T-helper 9 cell (primary cell): Measurements from ENCODE around the gene HINT3.
"Not testable (repeated sequence)": the region's sequence is repeated elsewhere in the genome, so short reads cannot be mapped to it uniquely, and the experiment has no call there.

Experiments
- DNase-seq: peaks from one replicate; pipeline ENCODE4 v3.0.0-alpha.2; 2020

HINT3 gene

DNA sequence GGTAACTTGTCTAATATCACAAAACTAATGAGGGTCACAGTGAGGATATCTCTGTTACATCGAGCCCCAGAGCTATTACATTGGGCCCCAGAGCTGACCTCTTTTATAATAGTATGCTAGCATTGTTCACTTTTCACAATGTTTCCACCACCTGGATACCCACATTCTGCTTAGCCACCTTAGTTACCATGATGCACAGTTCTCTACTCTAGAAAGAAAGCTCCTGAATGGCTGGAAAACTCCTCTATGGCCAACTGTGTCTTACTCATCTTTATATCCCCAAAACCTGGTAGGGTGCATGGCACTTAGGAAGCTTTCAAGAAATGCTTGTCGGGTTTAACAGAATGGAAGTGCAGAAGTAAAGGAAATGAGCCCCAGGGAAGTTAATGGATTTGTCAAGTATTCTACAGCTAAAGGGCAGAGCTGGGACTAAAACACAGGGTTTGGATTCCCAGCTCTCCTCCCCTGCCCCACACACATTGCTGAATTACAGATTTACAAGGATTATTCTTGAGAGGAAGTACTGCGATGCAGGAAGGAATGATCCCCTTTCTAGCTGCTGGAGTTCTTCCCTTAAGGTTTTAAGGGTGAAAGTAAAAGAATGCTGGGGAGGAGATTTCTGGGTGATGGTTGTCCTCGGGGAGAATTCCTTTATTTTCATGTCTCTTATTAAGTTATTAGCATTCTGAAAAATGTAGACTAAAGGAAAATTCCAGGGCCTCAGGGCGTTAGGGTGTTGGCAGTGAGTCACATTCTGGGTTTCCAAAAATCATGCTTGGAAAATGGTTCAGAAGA lies 16.1 kb upstream of the HINT3 start:
- no peak for DNase-seq

DNA sequence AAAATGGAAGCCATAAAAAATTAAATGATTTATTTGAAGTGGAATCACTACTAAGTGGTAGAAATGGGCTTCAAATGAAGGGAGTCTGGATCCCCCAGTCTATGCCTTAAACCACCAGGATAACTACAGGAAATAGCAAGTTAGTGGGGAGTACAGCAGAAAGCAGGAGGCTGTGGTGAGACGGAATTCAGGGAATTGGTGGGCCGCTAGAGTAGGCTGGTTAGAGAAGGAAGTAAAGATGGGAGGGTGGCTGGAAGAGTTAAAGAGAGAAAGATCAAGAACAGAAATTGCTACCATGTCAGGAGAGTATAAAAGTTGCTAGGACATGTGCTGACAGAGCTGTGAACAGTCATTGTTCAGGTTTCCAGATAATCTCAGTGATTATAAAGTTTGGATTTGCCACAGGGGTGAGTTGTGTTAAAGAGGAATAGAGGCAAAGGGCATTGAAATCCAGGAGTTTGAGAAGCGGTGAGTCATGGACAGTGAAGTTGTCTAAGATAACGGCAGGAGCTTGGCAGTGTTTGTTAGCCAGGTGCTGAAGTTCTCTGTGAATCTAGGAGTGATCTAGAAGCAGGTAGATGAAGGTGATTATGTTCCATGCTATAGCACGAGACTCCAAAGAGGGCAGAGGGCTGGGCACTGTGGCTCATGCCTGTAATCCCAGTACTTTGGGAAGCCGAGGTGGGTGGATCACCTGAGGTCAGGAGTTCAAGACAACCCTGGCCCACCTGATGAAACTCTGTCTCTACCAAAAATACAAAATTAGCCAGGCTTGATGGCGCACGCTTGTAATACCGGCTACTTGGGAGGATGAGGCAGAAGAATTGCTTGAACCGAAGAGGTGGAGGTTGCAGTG lies 13.7 kb upstream of the HINT3 start:
- DNase-seq = no peak

DNA sequence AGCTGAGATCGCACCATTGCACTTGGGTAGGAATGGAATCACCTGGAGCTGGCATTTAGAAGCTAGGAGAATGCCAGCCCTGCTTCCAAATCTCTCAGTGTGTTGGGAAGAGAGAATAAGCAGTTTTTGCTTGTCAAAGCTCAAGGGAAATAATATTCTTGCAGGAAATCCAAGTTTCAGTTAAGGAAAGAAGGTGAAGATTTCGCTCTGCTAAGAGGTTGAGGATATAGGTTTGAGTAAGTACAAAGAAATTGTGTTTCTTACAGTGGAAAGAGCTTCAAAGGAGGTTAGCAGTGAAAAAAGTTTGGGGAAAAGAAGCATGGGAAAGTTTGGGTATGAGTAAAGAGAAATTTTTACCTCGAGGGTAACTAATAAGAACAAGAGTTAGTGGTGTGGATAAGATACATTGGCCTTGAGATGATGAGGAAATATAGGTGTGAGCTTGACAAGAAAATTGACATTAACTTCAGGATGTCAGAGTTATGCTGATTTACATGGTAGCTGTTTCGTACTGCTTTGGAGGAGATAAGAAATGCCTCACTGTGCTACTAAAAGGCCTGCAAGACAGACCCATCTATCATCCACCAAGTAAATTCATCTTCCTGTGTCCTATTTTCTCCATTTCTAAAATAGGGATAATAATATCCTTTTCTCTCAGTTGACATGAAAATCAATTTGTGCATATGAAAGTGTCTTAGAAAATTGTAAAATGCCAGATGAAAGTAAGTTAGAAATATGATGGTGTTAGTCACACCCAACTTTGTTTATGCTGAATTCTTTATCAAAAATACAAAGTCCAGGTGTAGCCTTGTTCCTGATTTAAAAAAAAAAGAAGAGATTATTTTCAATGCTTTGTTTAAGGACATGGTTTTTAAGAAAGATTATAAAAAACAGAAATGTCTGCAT lies 12.8 kb upstream of the HINT3 start:
- no peak for DNase-seq

DNA sequence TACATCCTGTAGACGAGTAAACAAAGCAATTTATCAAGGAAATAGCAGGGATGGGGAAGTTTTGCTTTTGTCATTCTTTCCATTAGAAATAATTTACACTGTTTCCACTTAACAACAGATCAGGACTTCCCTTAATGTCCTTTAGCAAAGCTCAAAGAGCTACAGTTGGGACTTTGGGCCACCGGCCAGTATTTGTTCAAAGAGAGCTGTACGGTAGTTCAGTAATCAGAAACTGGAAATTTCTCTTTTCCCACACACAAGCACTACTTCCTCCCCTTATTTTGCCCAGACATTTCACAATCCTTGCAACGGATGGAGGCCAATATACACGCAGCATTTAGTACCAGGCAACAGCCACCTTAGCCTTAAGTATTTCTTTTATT lies 12.1 kb upstream of the HINT3 start:
- DNase-seq = no peak

DNA sequence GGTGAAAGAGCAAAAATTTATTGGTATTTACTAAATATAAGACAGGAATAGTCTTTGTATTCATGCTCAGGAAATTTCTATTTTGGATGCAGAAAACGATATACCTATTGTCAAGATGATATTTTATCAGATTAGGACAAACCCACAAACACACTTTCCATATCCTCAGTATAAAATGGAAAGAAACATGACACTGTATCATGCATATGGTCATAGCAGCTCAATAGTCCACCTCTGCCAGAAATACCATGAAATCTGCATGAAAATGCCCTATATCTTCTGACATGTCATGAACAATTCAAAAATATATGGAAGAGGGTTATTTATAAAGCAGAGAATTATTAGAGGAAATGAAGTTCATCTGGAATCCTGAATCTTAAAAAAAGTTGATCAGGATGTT lies 11.7 kb upstream of the HINT3 start:
- DNase-seq = no peak

DNA sequence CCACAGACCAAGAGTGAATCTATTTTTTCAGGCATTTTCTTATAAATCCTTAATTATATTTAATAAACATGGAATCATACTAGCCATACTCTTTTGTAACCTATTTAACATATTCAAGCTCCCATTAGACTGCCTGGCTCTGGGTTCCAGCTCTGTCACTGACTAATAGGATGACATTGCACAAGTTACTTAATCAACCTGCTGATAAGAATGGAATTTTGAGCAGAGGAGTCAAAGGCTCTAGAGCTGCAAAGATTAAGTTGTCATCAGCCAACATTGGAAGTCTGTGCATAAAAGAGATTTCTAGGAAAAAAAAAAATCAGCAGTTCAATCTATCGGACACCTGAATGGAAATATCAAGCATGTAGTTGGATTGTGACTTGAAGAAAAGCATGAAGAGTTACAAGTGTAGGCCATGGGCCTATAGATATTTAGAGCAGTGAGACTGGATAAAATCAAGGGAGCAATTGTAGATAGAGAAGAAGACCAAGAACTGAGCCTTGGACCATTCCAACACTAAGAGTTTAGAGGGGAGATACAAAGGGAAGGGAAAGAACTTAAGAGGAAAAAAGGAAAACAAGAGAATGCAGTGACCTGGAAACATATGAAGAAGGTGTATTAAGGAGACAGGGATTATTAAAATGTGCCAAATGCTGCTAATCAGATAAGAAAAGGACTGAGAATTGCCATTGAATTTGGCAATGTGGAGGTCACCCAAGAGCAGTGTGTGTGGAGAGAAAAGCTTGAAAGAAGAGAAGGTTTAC lies 11.0 kb upstream of the HINT3 start:
- no peak for DNase-seq

DNA sequence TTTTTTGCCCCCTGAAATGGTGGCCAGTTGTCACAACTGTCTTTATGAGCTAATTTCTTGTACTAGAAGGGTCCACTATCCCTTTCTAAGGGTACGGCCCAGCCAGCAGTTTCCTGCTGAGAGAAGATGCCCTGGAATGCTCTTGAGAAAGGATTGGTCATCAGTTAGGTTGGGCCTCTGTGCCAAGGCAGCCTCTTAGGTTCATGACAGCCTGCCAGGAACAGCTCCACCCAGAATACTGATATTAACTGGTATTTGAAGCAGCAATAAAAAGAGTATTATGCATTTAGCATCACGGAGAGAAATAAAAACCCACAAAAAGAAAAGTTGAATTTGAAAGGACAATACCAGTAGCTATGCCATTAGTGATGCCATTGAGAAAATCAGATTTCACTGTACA lies 9.0 kb upstream of the HINT3 start:
- no peak for DNase-seq

DNA sequence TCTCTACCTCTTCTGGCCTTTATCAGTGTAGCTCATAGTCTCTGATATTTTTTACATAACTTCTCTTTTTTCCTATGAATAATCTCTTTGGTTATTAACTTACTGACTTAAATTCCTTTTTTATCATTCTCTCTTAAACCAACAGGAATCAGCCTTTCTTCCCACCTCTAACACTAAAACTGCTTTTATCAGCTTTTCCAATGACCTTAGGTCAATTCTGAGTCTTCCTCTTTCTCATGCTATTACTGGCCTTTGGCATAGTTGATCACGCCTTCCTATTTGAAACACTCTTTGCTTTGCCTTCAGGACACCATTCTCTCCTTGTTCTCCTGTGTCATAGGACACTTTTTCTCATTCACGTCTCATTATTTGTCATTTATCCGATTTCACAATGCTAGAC lies 8.1 kb upstream of the HINT3 start:
- DNase-seq = no peak

DNA sequence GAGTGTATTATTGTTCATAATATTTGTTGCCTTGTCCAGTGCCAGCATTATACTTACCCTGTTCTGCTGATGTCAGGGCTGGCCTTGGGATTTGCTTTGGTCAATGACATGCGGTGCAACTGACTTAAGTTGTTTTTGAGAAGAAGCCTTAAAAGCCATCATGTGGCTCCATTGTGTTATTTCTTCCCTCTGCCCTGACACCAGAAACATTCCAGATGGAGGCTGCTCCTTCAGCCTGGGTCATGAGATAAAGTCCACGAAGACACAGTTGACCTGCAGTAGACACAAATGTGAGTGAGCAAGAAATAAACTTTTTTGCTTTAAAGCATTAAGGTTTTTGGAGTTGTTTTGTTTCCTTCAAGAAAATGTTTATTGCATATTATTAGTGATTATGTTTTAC lies 7.5 kb upstream of the HINT3 start:
- DNase-seq = no peak

DNA sequence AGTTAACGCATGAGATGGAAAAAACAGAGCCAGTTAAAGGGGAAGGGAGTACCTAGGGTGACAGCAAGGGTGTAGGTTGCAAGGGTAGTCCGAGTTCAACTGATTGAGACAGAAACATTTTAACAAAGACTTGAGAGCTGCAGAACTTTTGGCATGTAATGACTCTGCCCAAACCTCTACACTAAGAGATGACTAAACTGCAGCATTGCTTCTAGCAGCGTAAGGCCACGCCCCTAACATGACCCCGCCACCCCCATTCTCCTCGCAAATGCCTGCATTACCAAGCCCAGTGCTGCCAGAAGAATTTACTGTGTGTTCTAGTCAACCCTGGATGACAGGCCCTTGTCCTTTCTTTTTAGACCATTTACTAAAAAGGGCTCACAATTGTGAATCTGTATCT lies 6.3 kb upstream of the HINT3 start:
- DNase-seq = no peak

DNA sequence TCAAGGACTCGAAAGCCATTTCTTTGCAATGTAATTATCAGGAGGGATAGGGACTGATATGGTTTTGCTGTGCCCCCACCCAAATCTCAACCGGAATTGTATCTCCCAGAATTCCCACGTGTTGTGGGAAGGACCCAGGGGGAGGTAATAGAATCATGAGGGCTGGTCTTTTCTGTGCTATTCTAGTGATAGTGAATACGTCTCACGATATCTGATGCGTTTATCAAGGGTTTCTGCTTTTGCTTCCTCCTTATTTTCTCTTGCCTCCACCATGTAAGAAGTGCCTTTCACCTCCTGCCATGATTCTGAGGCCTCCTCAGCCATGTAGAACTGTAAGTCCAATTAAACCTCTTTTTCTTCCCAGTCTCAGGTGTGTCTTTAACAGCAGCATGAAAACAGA lies 5.9 kb upstream of the HINT3 start:
- not testable (repeated sequence) for DNase-seq

DNA sequence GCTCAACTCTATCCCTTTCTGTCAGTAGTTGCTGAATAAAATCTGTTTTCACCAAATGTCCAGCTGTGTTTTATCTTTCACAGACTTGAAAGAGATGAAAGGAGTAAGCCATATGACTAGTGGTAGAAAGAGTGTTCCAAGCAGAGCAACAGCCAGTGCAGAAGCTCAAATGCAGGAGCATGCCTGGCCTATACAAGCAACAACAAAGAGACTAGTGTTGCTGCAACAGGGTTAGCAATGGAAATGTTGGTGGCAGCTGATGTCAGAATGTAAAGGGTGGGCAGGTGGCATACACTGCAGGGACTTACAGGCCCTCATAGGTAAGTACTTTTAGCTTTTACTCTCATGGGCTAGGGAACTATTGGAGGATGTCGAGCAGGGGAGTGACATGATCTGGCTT lies 5.2 kb upstream of the HINT3 start:
- no peak for DNase-seq

DNA sequence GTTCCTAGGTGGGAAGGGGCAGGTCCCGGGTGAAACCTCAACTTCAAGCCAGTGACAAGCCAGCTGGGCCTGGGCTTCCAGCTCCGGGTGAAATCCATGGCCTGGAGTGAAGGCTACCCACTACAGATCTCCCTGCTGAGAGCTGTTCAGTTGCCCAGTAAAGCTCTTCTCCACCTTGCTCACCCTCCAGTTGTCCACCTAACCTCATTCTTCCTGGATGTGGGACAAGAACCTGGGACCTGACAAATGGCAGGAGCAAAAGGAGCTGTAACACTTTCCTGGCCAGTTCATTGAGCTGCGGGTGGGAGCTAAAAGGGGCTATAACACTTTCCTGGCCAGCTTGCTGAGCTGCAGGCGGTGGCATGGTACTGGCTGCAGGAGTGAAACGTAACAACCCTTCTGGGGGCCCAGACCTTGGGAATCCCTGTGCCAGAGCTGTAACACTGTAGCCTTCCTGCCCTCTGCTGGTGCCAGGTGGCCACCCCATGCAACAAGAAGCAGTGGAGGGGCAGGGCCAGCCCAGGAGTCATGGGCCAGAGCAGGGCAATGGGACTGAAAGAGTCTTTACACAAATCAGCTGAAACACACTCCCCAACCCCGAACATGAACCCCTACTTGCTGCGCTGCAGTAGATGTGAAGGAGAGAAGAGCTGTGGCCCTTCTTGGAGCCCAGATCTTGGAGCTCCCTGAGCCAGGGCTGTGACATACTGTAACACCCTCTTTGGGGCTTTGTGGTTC lies 3.6 kb upstream of the HINT3 start:
- DNase-seq = no peak

DNA sequence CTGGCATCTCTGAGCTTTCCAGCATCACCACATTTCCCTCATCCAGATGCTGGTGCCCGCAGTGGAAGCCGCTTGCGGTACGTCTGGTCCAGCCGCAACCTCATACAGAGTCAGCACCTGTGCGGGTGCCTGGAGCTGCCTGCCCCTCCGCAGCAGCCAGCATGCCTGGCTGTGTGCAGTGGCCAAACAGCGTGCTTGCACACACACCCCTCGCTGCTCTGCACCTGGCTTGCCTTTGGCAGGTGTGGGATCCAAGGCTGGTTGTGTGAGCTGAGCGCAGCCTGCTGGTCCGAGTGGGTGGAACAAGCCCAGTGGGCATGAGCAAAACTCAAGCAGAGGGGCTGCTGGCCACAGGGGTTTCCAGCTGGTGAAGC lies 3.1 kb upstream of the HINT3 start:
- DNase-seq = no peak

DNA sequence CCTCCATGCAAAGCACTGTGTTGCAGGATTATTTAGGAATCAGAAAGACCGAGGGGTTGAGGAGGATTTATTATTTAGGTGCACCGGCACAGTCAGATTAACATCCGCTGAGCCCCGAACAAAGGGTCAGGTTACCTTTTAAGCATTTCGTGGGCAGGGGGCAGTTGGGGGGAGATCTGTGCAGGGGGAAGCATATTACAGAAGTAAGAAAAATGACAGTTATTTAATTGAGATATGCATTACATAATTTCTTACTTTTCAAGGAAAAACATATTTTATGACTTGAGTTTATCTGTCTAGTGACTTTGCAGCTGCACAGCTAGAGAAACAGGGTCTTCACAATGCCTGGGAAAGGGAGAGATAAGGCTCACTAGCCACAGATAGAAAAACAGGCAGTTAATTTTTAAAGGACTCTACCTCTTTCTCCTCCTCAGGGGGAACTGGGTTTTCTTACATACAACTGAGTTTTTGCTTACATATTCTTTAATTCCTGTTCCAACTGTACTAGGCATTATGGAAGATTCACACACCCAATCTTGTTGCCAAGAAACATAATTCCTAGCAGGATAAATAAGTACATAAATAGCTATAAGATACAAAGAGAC lies 1.7 kb upstream of the HINT3 start:
- no peak for DNase-seq

DNA sequence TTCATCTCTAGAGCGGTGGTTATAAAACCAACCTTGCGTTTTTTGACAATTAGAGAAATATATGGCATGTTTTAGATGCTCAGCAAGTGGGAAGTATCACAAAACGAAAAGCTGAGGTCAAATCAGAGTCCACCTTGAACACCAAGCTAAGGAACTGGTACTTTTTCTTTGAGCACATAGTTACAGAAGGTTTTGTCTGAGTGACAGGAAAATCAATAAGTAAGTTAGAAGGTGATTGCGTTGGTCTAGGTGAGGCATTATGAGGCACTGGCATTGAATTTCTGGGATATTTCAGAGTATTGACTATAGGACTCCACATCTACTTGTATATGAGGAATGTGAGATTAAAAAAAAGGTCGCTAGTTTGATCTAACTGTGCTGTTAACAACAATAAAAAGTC lies 597 bp upstream of the HINT3 start:
- no peak for DNase-seq

DNA sequence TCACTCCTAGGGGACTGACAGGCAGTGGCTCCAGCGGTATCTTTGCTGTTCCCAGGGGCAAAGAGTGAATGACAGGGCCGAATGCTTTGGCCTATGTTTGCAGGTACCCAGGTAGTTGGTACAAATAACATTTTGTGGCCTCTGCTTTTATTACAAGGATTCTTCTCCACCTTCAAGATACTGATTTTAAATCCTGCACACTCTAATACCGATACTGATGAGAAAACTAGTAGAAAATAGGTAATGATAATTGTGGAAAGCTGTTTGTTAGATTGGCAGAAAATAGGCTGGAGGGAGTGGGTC lies 772 bp downstream of the HINT3 start:
- DNase-seq = no peak

DNA sequence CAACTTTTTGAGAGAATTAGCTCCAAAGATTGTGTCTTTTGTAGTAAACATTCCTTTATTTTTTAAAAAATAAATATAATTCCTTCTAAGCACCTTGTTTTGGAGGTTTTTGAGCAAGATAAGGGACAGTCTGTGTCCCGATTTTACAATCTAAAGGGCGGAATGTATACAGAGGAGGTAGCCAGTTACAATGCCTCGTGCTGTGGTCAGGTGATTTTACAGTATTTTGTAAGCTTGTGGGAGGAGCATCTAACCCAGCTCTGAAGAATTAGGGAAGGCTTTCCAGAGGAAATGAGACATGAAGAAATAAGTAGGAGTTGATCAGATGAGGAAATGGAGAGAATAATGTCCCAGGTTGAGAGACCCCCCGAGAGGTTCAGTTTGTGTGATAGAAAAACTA lies 1.3 kb downstream of the HINT3 start:
- no peak for DNase-seq

DNA sequence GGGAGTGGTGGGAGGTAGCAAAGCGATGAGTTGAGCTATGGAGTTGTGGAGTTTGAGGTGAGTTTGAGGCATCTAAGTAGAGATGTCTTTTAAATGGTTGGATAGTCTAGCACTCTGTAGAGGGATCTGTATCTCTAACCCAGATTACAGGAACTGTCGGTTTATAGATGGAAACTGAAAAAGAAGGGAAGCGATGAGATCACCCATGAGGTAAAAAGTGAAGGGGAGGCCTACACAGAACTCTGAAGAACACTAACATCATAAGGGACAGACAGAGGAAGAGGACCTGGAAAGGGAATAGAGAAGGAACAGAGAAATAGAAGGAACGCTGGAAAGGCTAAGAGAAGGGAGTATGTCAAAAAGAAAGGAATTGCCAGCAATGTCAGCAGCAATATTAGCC lies 2.5 kb downstream of the HINT3 start:
- no peak for DNase-seq

DNA sequence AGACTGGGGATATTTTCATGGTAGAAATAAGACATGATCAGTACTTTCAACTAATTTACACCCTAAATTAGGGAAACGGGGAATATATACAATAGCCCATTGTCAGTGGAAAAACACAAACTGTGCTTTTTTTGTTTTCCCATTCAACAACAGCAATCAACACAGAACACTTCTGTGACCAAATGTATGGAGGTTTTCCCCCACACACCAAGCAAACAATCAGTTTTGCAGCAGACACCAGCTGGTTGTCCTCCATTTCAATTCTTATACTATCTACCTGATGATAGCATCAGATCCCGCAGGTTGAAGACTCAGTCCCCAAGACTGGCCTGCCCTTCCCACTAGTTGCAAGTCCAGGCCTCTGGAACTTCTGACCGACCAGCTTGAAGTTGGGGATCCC lies 4.5 kb downstream of the HINT3 start:
- no peak for DNase-seq

DNA sequence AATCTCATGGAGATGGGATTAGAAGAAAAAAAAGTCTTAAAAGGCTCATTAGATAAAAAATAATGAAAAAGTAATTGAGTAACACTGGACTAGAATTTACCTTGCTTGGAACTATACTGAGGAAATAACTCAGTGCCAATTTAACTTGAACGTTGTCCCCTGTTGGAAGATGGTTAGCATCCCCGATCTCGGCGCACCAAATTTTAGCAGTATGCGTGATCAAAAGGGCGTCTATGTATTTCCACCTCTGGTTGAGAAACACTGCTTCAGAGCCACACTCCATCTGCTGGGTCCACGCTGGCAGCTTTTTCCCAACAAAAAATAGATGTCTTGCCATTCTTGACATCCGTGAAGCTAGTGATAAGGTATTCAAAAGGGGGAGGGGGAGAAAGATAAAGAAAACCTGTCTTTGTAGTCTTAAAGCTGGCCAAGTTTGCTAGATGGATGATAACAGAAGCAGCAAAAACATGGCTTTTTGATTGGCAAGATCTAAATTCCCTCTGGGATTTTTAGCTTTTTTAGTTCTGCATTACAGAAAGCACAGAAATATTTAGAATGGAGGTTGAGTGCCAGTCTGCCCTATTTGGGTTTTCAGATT lies 6.4 kb downstream of the HINT3 start:
- no peak for DNase-seq
